Transverse colon (tissue), 4 donors: Measurements from ENCODE around the gene TEDDM1. TPM values are rescaled to one million over a fixed set of nuclear protein-coding genes. Genes with fewer than 3 reads are reported as not detected.
A peak's percentile ranks its signal among the peaks of the same experiment; 100 is the strongest.

Experiments
- DNase-seq: peaks from one replicate; pipeline ENCODE4 v3.0.0-alpha.2; 2019
- H3K27ac ChIP-seq, 4 donors: fragments of 200-600 bp; sonication (generic); 2 replicates each; pipeline ENCODE4 v1.5.1; 2016 to 2018; ENCODE audit warnings: inconsistent platforms in 4 of 4
- H3K27me3 ChIP-seq: fragments of 200-600 bp; sonication (generic); 2 replicates; pipeline ENCODE4 v1.5.1; 2017; ENCODE audit warnings: inconsistent platforms
- H3K36me3 ChIP-seq, 4 donors: fragments of 200-600 bp; sonication (generic); 2 replicates each; pipeline ENCODE4 v1.5.1; 2017 to 2019; ENCODE audit warnings: inconsistent platforms in 4 of 4
- H3K4me1 ChIP-seq, 4 donors: fragments of 200-600 bp; sonication (generic); 2 replicates each; pipeline ENCODE4 v1.5.1; 2017 to 2020; ENCODE audit warnings: inconsistent platforms in 4 of 4
- H3K4me3 ChIP-seq, 4 donors: fragments of 200-600 bp; sonication (generic); 1 replicate in 1 of 4; 2 replicates in 3 of 4; pipeline versions ENCODE4 v1.5.1 to v1.6.1; 2017 to 2019; ENCODE audit warnings: inconsistent platforms in 4 of 4
- H3K9me3 ChIP-seq, 2 donors: fragments of 200-600 bp; sonication (generic); 2 replicates each; pipeline ENCODE4 v1.5.1; 2017 to 2019; ENCODE audit warnings: inconsistent platforms in 2 of 2
- EP300 ChIP-seq: sonication (generic); formaldehyde crosslinking; IDR thresholded peaks from one replicate; pipeline ENCODE4 v1.6.1; 2017; ENCODE audit warnings: antibody characterized with exemption, low read depth
- POLR2A ChIP-seq: fragments of 450-650 bp; IDR thresholded peaks from one replicate; pipeline ENCODE4 v1.6.1; 2016; ENCODE audit warnings: antibody characterized with exemption, mild to moderate bottlenecking, moderate library complexity
- POLR2AphosphoS5 ChIP-seq, 3 donors: sonication (generic); formaldehyde crosslinking; IDR thresholded peaks; one replicate each; pipeline ENCODE4 v1.6.1; 2016; ENCODE audit warnings: antibody characterized with exemption in 3 of 3
- WGBS, 2 donors: methylation state at CpG; one replicate each; pipeline ENCODE4 v1.1.5; 2018; ENCODE audit warnings: low coverage in 1 of 2; 5-methylcytosine and 5-hydroxymethylcytosine counted together
- in situ Hi-C, 4 donors: fragments of 200-750 bp; cut with MboI; loops; one replicate each; pipeline versions ENCODE4 v1.15.0 to v1.15.1; 2017; ENCODE audit warnings: low sequenced_read_pairs in 3 of 4, low pct_ligation_motif_present in 1 of 4, low pct_unique_long_range_greater_than_20kb in 1 of 4
- intact Hi-C: fragments of 100-400 bp; cut with DNase I; formaldehyde crosslinking; loops from one replicate; pipeline ENCODE4 v1.15.1; 2023; ENCODE audit warnings: low total_unique reads
- total RNA-seq, 4 donors: library from RNA; depleted of rRNA; stranded (reverse); fragments of >200 nt; gene quantifications; one replicate each; pipeline ENCODE4 v1.1.0, GENCODE V29; 2016
- TF ChIP-seq, protein P1 (sequence below), 5 experiments: fragments of 200-600 bp in 3 of 5; fragments of 450-650 bp in 2 of 5; sonication (generic) in 3 of 5; IDR thresholded peaks; 1 replicate in 2 of 5; 2 replicates in 3 of 5; pipeline ENCODE4 v1.5.1; 2016 to 2017; ENCODE audit warnings: antibody characterized with exemption in 5 of 5, inconsistent platforms in 3 of 5, mild to moderate bottlenecking in 2 of 5, moderate library complexity in 1 of 5

The TEDDM1 gene
- total RNA-seq, 4 donors from 2014 or later, result not detected

DNA sequence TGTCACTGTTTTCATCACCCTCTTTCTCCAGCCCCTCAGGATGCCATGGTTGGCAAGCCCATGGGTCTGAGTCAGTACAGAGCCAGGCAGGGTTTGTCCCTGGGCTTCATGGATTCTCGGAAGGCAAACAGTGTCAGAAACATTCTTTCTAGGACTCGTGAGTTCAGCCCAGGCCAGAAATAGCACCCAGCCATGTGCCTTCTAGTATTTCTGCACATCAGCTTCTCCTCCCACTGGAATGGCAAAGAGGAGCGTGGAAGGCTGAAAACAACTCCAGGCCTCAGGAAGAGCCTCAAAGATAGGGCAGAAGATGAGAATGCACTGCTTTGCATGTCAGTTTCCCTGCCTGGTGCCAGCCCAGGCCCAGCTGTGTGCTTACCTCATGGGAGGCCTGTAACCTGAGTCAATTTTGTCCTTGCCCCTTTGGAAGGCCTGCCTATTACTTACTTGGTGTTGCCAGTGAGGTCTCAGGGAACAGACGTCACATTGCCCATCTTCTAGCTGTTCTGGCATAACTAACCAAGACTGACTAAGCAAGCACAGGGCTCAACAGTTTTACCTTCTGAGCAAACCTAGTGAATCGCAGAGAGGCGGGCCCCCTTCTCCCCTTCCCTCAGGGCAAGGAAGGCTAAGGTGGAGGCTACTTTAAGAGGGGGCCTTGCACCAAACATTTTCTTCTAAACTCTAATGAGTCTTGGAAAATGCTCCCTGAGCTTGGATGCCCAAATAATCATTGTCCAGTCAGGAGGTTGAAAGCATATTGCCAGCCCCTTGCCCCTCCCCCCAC, 51.3 kb downstream of the TEDDM1 start:
- no peak for DNase-seq
- Histone ChIP-seq H3K4me3 (no peak overlapping the region), H3K9me3 (no peaks in the 10 kb centered on the region), H3K27me3 (no peaks in the 10 kb centered on the region), H3K4me1 (peaks cover 0 to 4% (median 0%) of the 10 kb centered on the region in 4 donors), H3K36me3 (no peaks in the 10 kb centered on the region), H3K27ac (peak overlapping the region in 2 of 4 donors; percentile 26 to 40)
- TF ChIP-seq POLR2A (no peak), EP300 (peak; percentile 63), POLR2AphosphoS5 (IDR thresholded peaks at IDR 0.05) (peak in 2 of 3 donors; percentile 19 to 48)
- TF ChIP-seq, protein P1, sequence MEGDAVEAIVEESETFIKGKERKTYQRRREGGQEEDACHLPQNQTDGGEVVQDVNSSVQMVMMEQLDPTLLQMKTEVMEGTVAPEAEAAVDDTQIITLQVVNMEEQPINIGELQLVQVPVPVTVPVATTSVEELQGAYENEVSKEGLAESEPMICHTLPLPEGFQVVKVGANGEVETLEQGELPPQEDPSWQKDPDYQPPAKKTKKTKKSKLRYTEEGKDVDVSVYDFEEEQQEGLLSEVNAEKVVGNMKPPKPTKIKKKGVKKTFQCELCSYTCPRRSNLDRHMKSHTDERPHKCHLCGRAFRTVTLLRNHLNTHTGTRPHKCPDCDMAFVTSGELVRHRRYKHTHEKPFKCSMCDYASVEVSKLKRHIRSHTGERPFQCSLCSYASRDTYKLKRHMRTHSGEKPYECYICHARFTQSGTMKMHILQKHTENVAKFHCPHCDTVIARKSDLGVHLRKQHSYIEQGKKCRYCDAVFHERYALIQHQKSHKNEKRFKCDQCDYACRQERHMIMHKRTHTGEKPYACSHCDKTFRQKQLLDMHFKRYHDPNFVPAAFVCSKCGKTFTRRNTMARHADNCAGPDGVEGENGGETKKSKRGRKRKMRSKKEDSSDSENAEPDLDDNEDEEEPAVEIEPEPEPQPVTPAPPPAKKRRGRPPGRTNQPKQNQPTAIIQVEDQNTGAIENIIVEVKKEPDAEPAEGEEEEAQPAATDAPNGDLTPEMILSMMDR (IDR thresholded peaks at IDR 0.05), result no peak
- intact Hi-C loops (no loop called here), in situ Hi-C loops (no loop called here)
- WGBS, 2 donors, result 89% methylated on average over 6 of the region's 6 CpGs; no CpG with 5 or more reads in 1 of the 2 donors

Other genes starting within 250 kb of the TEDDM1 start
- 1,000 to 10,000 TPM in 2 of 4 donors, 100 to 1,000 TPM in 2; 312 to 1,104 (median 985) TPM for gene GLUL, start 8.9 kb downstream of the TEDDM1 start, total RNA-seq
- not detected for gene RGSL1, start 49.5 kb upstream of the TEDDM1 start, total RNA-seq
- gene RNASEL, start 188.6 kb upstream of the TEDDM1 start, total RNA-seq, result 10 to 100 TPM in 3 of 4 donors, 1 to 10 TPM in 1; 9.0 to 19.9 (median 15.4) TPM
- 1 to 10 TPM in 2 of 4 donors, under 1 TPM in 1, not detected in 1; 0.82 to 3.0 (median 1.7) TPM for gene RGS16, start 203.7 kb upstream of the TEDDM1 start, total RNA-seq